ENCODE measurements around the gene GRK2.

Gene GRK2

GRCh38 chr11:67269401-67270255 is 3.4 kb downstream of the GRK2 start:
- DNase-seq (ENCODE audit: extremely low spot score, insufficient read length, low read depth): no peak
- FAIRE-seq: peak; percentile 15

- DNase-seq (ENCODE audit: extremely low spot score, insufficient read length, low read depth) (no peak), FAIRE-seq (peak; percentile 12)
Measured at GRCh38 chr11:67270256-67271204, 4.3 kb downstream of the GRK2 start.

- no peak for FAIRE-seq
- no peak for DNase-seq (ENCODE audit: extremely low spot score, insufficient read length, low read depth)
Measured at GRCh38 chr11:67271205-67271540, 4.9 kb downstream of the GRK2 start.

- DNase-seq (ENCODE audit: extremely low spot score, insufficient read length, low read depth): no peak
- FAIRE-seq: peak; percentile 59
Measured at GRCh38 chr11:67271541-67272284, 5.4 kb downstream of the GRK2 start.

GRCh38 chr11:67272327-67273259 is 6.3 kb downstream of the GRK2 start:
- DNase-seq (ENCODE audit: extremely low spot score, insufficient read length, low read depth): no peak
- FAIRE-seq: peak; percentile 78

GRCh38 chr11:67273260-67273990 is 7.2 kb downstream of the GRK2 start:
- DNase-seq (ENCODE audit: extremely low spot score, insufficient read length, low read depth): no peak
- FAIRE-seq: no peak

- DNase-seq (ENCODE audit: extremely low spot score, insufficient read length, low read depth) (no peak), FAIRE-seq (no peak)
Measured at GRCh38 chr11:67274768-67275605, 8.7 kb downstream of the GRK2 start.

- FAIRE-seq: no peak
- no peak for DNase-seq (ENCODE audit: extremely low spot score, insufficient read length, low read depth)
Measured at GRCh38 chr11:67275606-67276409, 9.5 kb downstream of the GRK2 start.

- FAIRE-seq (no peak), DNase-seq (ENCODE audit: extremely low spot score, insufficient read length, low read depth) (no peak)
Measured at GRCh38 chr11:67276781-67277230, 10.5 kb downstream of the GRK2 start.

- peak; percentile 95 for FAIRE-seq
- DNase-seq (ENCODE audit: extremely low spot score, insufficient read length, low read depth): peak; percentile 84
Measured at GRCh38 chr11:67277231-67277961, 11.1 kb downstream of the GRK2 start.

GRCh38 chr11:67278135-67278938 is 12.1 kb downstream of the GRK2 start:
- FAIRE-seq: no peak
- DNase-seq (ENCODE audit: extremely low spot score, insufficient read length, low read depth): no peak

- no peak for DNase-seq (ENCODE audit: extremely low spot score, insufficient read length, low read depth)
- no peak for FAIRE-seq
Measured at GRCh38 chr11:67278939-67279588, 12.8 kb downstream of the GRK2 start.

GRCh38 chr11:67279589-67280340 is 13.5 kb downstream of the GRK2 start:
- DNase-seq (ENCODE audit: extremely low spot score, insufficient read length, low read depth) (no peak), FAIRE-seq (no peak)

- no peak for FAIRE-seq
- DNase-seq (ENCODE audit: extremely low spot score, insufficient read length, low read depth): no peak
Measured at GRCh38 chr11:67280341-67280787, 14.1 kb downstream of the GRK2 start.
